Endodermal cell (in vitro differentiated cells): ENCODE data around the gene ANO8. TPM values are rescaled to one million over a fixed set of nuclear protein-coding genes. Genes with fewer than 3 reads are reported as not detected.
A peak's percentile ranks its signal among the peaks of the same experiment; 100 is the strongest.

Source experiments
- DNase-seq: peaks from one replicate; pipeline ENCODE4 v3.0.0-alpha.2; 2017
- H3K27ac ChIP-seq: 2 replicates; pipeline ENCODE4 v1.5.1; 2013; ENCODE audit warnings: mild to moderate bottlenecking, low read depth, low read length, moderate library complexity
- H3K27me3 ChIP-seq: 2 replicates; pipeline ENCODE4 v1.6.1; 2013; ENCODE audit warnings: mild to moderate bottlenecking, low read length, moderate library complexity; ENCODE audit not compliant: insufficient read depth, control insufficient read depth, poor library complexity, severe bottlenecking
- H3K36me3 ChIP-seq: 2 replicates; pipeline ENCODE4 v1.7.0; 2013; ENCODE audit warnings: mild to moderate bottlenecking, low read length, moderate library complexity; ENCODE audit not compliant: control insufficient read depth, insufficient read depth
- H3K4me1 ChIP-seq: one replicate; pipeline ENCODE4 v1.7.0; 2013; ENCODE audit warnings: low read length; ENCODE audit not compliant: control insufficient read depth, insufficient read depth
- H3K4me3 ChIP-seq: 2 replicates; pipeline ENCODE4 v1.5.1; 2013; ENCODE audit warnings: mild to moderate bottlenecking, low read length, moderate library complexity
- H3K9ac ChIP-seq: 2 replicates; pipeline ENCODE4 v1.6.1; 2013; ENCODE audit warnings: mild to moderate bottlenecking, low read length, moderate library complexity; ENCODE audit not compliant: poor library complexity, severe bottlenecking; ENCODE audit errors: extremely low read depth
- H3K9me3 ChIP-seq: 2 replicates; pipeline ENCODE4 v1.6.1; 2013; ENCODE audit warnings: mild to moderate bottlenecking, low read length, moderate library complexity; ENCODE audit not compliant: control insufficient read depth
- H3K27ac Mint-ChIP-seq: 2 replicates; pipeline ENCODE4 v1.8.0; 2020; ENCODE audit warnings: mixed read lengths
- H3K27me3 Mint-ChIP-seq: 2 replicates; pipeline ENCODE4 v1.8.0; 2021; ENCODE audit warnings: mild to moderate bottlenecking, mixed read lengths; ENCODE audit not compliant: insufficient read depth
- H3K36me3 Mint-ChIP-seq: 2 replicates; pipeline ENCODE4 v1.8.0; 2020; ENCODE audit warnings: low read depth, mixed read lengths
- H3K4me1 Mint-ChIP-seq: 2 replicates; pipeline ENCODE4 v1.8.0; 2020; ENCODE audit warnings: mixed read lengths
- H3K4me3 Mint-ChIP-seq: 2 replicates; pipeline ENCODE4 v1.8.0; 2020; ENCODE audit warnings: mild to moderate bottlenecking, moderate library complexity, mixed read lengths
- H3K9me3 Mint-ChIP-seq: 2 replicates; pipeline ENCODE4 v1.8.0; 2020; ENCODE audit warnings: mild to moderate bottlenecking, mixed read lengths
- CTCF ChIP-seq: fragments of 200-600 bp; sonication (generic); conservative IDR thresholded peaks from 2 replicates; pipeline ENCODE4 v1.5.0; 2021; ENCODE audit warnings: antibody characterized with exemption, mild to moderate bottlenecking
- WGBS, 2 experiments: methylation state at CpG; one replicate each; pipeline versions ENCODE4 v1.1.5 to v1.1.7; 2013; ENCODE audit warnings: missing lambda C conversion rate in 2 of 2, mixed read lengths in 1 of 2; ENCODE audit not compliant: insufficient coverage in 1 of 2, insufficient read length in 1 of 2; 5-methylcytosine and 5-hydroxymethylcytosine counted together
- total RNA-seq, 2 donors: library from RNA; stranded (reverse); fragmentation: NEBNext Ultra II Directional in 1 of 2; extraction: Animal tissue kit (Norgen Biotek cat#: 25700) in 1 of 2; gene quantifications; 2 replicates in 1 of 2; 3 replicates in 1 of 2; pipeline ENCODE4 v1.2.1, GENCODE V29; 2021

The ANO8 gene
- total RNA-seq, 2 donors from 2014 or later: 27.5 to 29.5 TPM

- Mint-ChIP-seq H3K4me3 (peak overlapping the region; percentile 7), H3K27ac (no peak overlapping the region), H3K4me1 (peaks cover 3% of the 10 kb centered on the region), H3K36me3 (peaks cover 23% of the 10 kb centered on the region), H3K27me3 (peaks cover 27% of the 10 kb centered on the region), H3K9me3 (no peaks in the 10 kb centered on the region)
- no peak overlapping the region for H3K9ac ChIP-seq
- no peaks in the 10 kb centered on the region for H3K4me1 ChIP-seq
- no peak overlapping the region for H3K4me3 ChIP-seq
- no peaks in the 10 kb centered on the region for H3K27me3 ChIP-seq
- no peak for TF ChIP-seq CTCF
- peaks cover 10% of the 10 kb centered on the region for H3K36me3 ChIP-seq
- no peaks in the 10 kb centered on the region for H3K9me3 ChIP-seq
- no peak overlapping the region for H3K27ac ChIP-seq
- DNase-seq: peak; percentile 87
- 95 to 96% methylated on average over 36 to 45 of the region's 45 CpGs for WGBS, 2 experiments
Measured at GRCh38 chr19:17332677-17333581, 1.7 kb downstream of the ANO8 start.

DNA sequence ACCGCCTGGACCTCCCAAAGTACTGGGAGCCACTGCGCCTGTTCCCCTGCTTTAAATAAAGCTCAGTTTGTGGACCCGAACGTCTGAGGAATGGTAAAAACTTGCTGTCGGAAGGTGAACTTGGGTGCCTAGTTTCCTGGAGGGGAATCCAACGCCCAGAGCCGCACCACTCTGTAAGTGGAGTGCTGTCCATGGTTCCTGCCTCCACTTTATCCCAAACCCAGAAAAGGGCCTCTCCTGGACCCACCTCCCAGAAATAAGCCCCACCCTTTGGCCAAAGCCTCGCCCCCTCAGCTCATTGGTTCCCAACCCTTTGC is 2.3 kb downstream of the ANO8 start:
- H3K9me3 Mint-ChIP-seq: no peaks in the 10 kb centered on the region
- H3K27ac Mint-ChIP-seq: no peak overlapping the region
- Histone ChIP-seq H3K9ac (no peak overlapping the region), H3K4me1 (no peaks in the 10 kb centered on the region), H3K9me3 (no peaks in the 10 kb centered on the region), H3K27me3 (no peaks in the 10 kb centered on the region), H3K4me3 (no peak overlapping the region), H3K36me3 (peaks cover 10% of the 10 kb centered on the region), H3K27ac (no peak overlapping the region)
- peaks cover 28% of the 10 kb centered on the region for H3K27me3 Mint-ChIP-seq
- TF ChIP-seq CTCF: no peak
- peaks cover 23% of the 10 kb centered on the region for H3K36me3 Mint-ChIP-seq
- WGBS, 2 experiments: 93% methylated on average over 6 to 8 of the region's 8 CpGs
- no peak overlapping the region for H3K4me3 Mint-ChIP-seq
- H3K4me1 Mint-ChIP-seq: peaks cover 4% of the 10 kb centered on the region
- no peak for DNase-seq

- Histone ChIP-seq H3K4me3 (no peak overlapping the region), H3K9ac (no peak overlapping the region), H3K27me3 (no peaks in the 10 kb centered on the region), H3K36me3 (peaks cover 10% of the 10 kb centered on the region), H3K9me3 (no peaks in the 10 kb centered on the region), H3K27ac (no peak overlapping the region), H3K4me1 (no peaks in the 10 kb centered on the region)
- no peak overlapping the region for H3K27ac Mint-ChIP-seq
- 90 to 94% methylated on average over 9 to 13 of the region's 13 CpGs for WGBS, 2 experiments
- H3K4me1 Mint-ChIP-seq: peaks cover 4% of the 10 kb centered on the region
- peaks cover 27% of the 10 kb centered on the region for H3K27me3 Mint-ChIP-seq
- peaks cover 23% of the 10 kb centered on the region for H3K36me3 Mint-ChIP-seq
- DNase-seq: peak; percentile 46
- H3K4me3 Mint-ChIP-seq: no peak overlapping the region
- no peaks in the 10 kb centered on the region for H3K9me3 Mint-ChIP-seq
- TF ChIP-seq CTCF: no peak
Measured at GRCh38 chr19:17331045-17331558, 3.6 kb downstream of the ANO8 start.
